Measurements from ENCODE around the gene PDGFA.

Gene PDGFA

DNA sequence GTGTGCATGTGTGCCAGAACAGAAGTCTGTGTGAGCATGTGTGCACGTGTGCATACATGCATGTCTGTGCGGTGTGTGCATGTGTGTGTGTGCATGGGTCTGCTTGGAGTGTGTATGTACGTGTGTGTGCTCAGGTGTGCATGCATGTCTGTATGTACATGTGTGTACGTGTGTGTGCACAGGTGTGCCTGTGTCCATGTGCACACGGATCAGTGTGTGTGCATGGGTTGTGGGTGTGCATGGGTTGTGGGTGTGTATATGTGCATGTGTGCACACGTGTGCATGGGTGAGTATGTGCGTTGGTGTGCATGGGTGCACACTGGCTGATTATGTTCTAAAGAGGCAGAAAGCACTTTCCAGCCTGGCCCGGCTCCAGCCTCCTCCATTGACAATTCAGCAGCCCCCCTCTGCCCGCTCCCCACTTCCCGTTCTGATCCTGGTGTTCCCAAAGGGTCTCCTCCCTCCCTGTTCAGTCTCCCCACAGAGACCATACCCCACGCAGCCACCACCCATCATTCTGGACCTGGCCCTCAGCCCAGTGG lies 44.1 kb upstream of the PDGFA start:
- H3K4me3 ChIP-seq (ENCODE audit: control insufficient read depth, low read depth, low read length), result no peak overlapping the region
- TF ChIP-seq CTCF (IDR thresholded peaks at IDR 0.05; ENCODE audit: control insufficient read depth, insufficient read depth, low read depth, low read length, missing control alignments), result no peak
- DNase-seq (ENCODE audit: low read depth), result no peak

- DNase-seq (ENCODE audit: low read depth), result no peak
- TF ChIP-seq CTCF (IDR thresholded peaks at IDR 0.05; ENCODE audit: control insufficient read depth, insufficient read depth, low read depth, low read length, missing control alignments), result no peak
- no peak overlapping the region for H3K4me3 ChIP-seq (ENCODE audit: control insufficient read depth, low read depth, low read length)
Observed at GRCh38 chr7:562789-563628, 43.4 kb upstream of the PDGFA start.

DNA sequence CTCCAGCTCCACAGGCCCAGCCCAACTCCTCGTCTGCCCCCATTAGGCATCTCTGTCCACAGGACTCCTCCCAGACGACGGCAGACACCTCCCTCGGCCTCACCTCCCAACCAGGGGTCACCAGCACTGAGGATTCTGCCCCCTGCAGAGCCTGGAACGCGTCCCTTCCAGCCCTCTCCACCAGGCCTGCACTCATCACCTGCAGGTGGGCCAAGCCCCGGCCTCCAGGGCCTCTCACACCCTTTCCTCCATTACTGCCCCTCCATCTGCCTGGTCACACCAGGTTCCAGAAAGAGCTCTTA lies 42.7 kb upstream of the PDGFA start:
- no peak for TF ChIP-seq CTCF (IDR thresholded peaks at IDR 0.05; ENCODE audit: control insufficient read depth, insufficient read depth, low read depth, low read length, missing control alignments)
- no peak overlapping the region for H3K4me3 ChIP-seq (ENCODE audit: control insufficient read depth, low read depth, low read length)
- DNase-seq (ENCODE audit: low read depth), result no peak

DNA sequence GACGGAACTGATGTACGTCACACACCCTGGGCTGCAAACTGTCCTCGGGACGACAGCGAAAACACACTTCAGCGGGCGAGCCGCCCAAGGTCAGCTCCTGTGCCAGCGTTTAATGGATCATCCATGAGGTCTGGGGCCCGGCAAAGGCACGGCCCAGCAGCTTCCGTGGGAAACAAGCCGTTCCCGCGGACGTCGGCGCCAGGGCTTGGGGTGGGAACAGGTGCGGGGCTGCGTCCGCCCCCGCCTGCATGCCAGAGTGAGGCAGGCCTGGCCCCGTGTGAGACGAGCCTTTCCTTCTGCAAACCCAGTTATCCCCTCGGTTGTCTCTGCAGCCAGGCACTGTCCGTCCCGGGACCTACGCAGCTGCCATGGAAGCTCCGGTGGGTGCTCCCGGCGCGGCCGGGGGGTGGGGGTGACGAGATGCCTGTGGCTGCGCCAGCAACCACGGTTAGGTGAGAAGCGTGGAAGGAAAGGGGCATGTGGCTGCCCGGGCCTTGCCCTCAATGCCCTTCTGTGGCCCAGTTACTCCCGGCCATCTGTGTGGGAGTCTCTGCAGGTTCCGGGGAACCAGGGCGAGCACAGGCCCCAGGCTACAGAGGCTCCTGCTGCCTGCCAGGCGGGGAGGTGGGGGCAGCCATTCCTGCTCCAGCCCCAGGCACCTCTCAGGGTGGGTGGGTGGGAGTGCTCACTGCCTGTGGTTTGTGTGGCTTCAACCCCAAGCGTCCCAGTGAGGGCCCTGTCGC lies 42.2 kb upstream of the PDGFA start:
- no peak for DNase-seq (ENCODE audit: low read depth)
- no peak overlapping the region for H3K4me3 ChIP-seq (ENCODE audit: control insufficient read depth, low read depth, low read length)
- TF ChIP-seq CTCF (IDR thresholded peaks at IDR 0.05; ENCODE audit: control insufficient read depth, insufficient read depth, low read depth, low read length, missing control alignments), result no peak

DNA sequence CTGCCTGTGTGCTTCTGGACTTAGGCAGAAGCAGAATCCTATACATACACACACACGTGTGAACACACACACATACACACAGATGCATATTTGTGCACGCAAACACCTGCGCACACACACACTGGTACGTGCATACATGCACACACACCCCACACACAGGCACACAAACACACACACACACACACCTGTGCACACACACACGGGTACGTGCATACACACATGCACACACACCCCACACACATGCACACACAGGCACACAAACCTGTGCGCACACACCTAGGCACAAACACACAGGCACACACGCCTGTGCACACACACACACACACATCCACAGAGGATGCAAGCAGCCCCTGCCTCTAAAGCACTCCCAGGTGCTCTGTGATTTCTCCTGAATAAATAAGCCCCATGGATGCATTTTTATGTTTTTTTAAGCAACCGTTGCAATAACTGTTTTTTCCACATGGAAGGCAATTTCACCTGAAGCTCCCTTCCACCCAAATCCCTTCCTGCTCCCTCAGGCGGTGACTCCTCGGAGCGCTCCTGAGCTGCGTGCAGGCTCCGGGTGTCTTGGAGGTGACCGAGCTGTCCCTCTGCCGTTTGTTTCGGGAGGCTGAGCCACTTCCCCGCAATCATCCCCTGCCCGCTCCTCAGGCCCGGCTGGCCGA lies 41.5 kb upstream of the PDGFA start:
- H3K4me3 ChIP-seq (ENCODE audit: control insufficient read depth, low read depth, low read length), result no peak overlapping the region
- TF ChIP-seq CTCF (IDR thresholded peaks at IDR 0.05; ENCODE audit: control insufficient read depth, insufficient read depth, low read depth, low read length, missing control alignments), result no peak
- DNase-seq (ENCODE audit: low read depth), result no peak

DNA sequence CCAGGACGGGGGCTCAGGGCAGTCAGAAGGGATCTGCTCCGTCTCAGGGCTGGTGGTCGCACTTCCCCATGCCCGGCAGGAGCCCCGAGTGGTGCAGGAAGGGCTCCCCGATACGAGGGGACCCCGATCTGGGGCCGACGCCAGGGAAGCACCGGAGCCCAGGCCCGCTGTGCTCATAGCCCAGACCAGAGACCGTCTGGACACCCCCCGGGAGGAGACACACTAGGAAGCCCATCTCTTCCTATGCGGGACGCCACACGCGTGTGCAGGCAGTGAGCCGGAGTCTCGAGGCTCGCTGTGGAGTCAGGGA lies 39.7 kb upstream of the PDGFA start:
- DNase-seq (ENCODE audit: low read depth), result no peak
- TF ChIP-seq CTCF (IDR thresholded peaks at IDR 0.05; ENCODE audit: control insufficient read depth, insufficient read depth, low read depth, low read length, missing control alignments), result no peak
- no peak overlapping the region for H3K4me3 ChIP-seq (ENCODE audit: control insufficient read depth, low read depth, low read length)

All from AG09309 (cell line).